Measurements from ENCODE around the gene VAV1. TPM values are rescaled to one million over a fixed set of nuclear protein-coding genes. Genes with fewer than 3 reads are reported as not detected.
"Not testable (repeated sequence)": the region's sequence is repeated elsewhere in the genome, so short reads cannot be mapped to it uniquely, and the experiment has no call there.

VAV1 gene
- total and polyA plus RNA-seq, 7 experiments from 2014 or later: 26.2 to 132 (median 97.2) TPM

DNA sequence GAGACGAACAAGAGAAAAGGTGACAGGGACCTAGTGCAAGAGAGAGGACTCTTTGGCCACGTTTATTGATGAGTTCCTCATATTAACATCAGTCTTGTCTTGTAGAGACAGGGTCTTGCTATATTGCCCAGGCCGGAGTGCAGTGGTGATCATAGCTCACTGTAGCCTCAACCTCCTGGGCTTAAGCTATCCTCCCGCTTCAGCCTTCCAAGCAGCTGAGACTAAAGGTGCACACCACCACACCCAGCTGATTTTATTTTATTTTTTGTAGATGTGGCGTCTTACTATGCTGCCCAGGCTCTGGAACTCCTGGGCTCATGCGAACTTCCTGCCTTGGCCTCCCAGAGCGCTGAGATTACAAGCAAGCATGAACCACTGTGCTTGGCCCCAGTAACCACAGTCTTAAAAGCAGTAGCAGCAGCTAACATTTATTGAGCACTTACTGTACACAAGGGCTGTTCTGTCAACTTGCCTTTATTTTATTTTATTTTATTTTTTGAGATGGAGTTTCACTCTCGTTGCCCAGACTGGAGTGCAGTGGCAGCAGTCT, 4.2 kb upstream of the VAV1 start:
- Mint-ChIP-seq H3K27ac (peak overlapping the region; percentile 89 to 98 (median 95)), H3K4me1 (peaks cover 28 to 66% (median 55%) of the 10 kb centered on the region in 7 donors), H3K36me3 (peaks cover 0 to 3% (median 0%) of the 10 kb centered on the region in 5 donors), H3K4me3 (peak overlapping the region; percentile 88 to 99 (median 94)), H3K27me3 (no peaks in the 10 kb centered on the region), H3K9me3 (peaks cover 0 to 2% (median 0%) of the 10 kb centered on the region in 11 donors)
- intact Hi-C loops (cut with micrococcal nuclease): loop anchor here in 1 of 2 donors (10.0 kb wide), 1 partner anchor 56 kb away; no protein-coding TSS in a partner anchor
- no peak for ATAC-seq
- Histone ChIP-seq H3K4me3 (ENCODE audit: low read length) (peak overlapping the region; percentile 82), H3K27me3 (ENCODE audit: control insufficient read depth in 2 of 2, insufficient read depth in 2 of 2, low read length in 2 of 2) (no peaks in the 10 kb centered on the region), H3K27ac (ENCODE audit: low read depth, low read length) (peak overlapping the region; percentile 91), H3K4me1 (ENCODE audit: control insufficient read depth in 2 of 2, insufficient read depth in 2 of 2, low read length in 2 of 2) (peaks cover 24 to 41% of the 10 kb centered on the region in 2 donors), H3K36me3 (ENCODE audit: control insufficient read depth in 2 of 3, insufficient read depth in 3 of 3, low read length in 3 of 3) (peaks cover 0 to 12% (median 0%) of the 10 kb centered on the region in 3 experiments), H3K9me3 (ENCODE audit: control insufficient read depth in 2 of 3, low read length in 3 of 3) (no peaks in the 10 kb centered on the region)
- DNase-seq: peak in 6 of 9 donors; percentile 24 to 53 (median 35)
- ChIA-PET POLR2A (interaction anchor here (0.8 to 4.7 kb wide), 8 partner anchors 12 to 301 kb away, joined by 3 to 27 read pairs (median 4); partner anchors contain the start of genes GPR108 and ZNF557), CTCF (interaction anchor here (0.5 to 1.3 kb wide), 4 partner anchors 29 to 95 kb away, joined by 3 to 5 read pairs (median 4); no protein-coding TSS in a partner anchor)

DNA sequence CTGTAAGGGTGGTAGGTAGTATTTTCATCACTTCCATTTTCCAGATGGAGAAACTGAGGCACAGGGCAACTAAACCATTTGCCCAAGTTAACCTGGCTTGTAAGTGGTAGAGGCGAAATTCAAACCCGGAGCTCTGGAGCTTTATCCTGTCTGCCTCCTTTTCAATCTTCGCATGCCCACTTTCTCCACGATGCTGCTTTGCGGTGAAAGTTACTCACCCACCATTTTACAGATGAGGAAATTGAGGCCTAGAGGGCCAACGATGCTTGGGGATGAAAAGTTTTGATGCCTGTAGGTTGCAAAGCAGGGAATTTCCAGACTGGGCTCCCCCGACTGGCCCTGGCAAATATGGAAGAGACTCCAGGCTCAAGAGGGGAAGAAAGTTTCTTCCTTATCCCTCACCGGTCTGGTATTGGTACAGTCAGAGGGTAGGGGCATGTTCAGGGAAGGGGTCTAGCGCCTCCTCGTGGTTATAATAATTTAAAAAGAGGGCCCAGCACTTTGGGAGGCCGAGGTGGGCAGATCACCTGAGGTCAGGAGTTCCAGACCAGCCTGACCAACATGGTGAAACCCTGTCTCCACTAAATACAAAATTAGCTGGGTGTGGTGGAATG, 3.4 kb upstream of the VAV1 start:
- H3K27ac Mint-ChIP-seq: peak overlapping the region; percentile 3 to 98 (median 85)
- H3K4me1 ChIP-seq (ENCODE audit: control insufficient read depth in 2 of 2, insufficient read depth in 2 of 2, low read length in 2 of 2): peaks cover 23 to 40% of the 10 kb centered on the region in 2 donors
- POLR2A ChIA-PET: interaction anchor here (0.8 to 4.7 kb wide), 5 partner anchors 11 to 300 kb away, joined by 3 to 27 read pairs (median 4); partner anchors contain the start of genes GPR108 and ZNF557
- peaks cover 28 to 71% (median 60%) of the 10 kb centered on the region in 7 donors for H3K4me1 Mint-ChIP-seq
- H3K4me3 Mint-ChIP-seq: peak overlapping the region in 1 of 10 donors; percentile 17
- H3K27me3 Mint-ChIP-seq: no peaks in the 10 kb centered on the region
- no peaks in the 10 kb centered on the region for H3K9me3 ChIP-seq (ENCODE audit: control insufficient read depth in 2 of 3, low read length in 3 of 3)
- peaks cover 0 to 8% (median 0%) of the 10 kb centered on the region in 5 donors for H3K36me3 Mint-ChIP-seq
- H3K27me3 ChIP-seq (ENCODE audit: control insufficient read depth in 2 of 2, insufficient read depth in 2 of 2, low read length in 2 of 2): no peaks in the 10 kb centered on the region
- ATAC-seq (no peak), DNase-seq (no peak)
- H3K27ac ChIP-seq (ENCODE audit: low read depth, low read length): peak overlapping the region; percentile 91
- no peak overlapping the region for H3K4me3 ChIP-seq (ENCODE audit: low read length)
- CTCF ChIA-PET: no interaction called here
- intact Hi-C loops (cut with micrococcal nuclease): loop anchor here in 1 of 2 donors (10.0 kb wide), 1 partner anchor 56 kb away; no protein-coding TSS in a partner anchor
- H3K9me3 Mint-ChIP-seq: peaks cover 0 to 2% (median 0%) of the 10 kb centered on the region in 11 donors
- H3K36me3 ChIP-seq (ENCODE audit: control insufficient read depth in 2 of 3, insufficient read depth in 3 of 3, low read length in 3 of 3): peaks cover 0 to 9% (median 0%) of the 10 kb centered on the region in 3 experiments

DNA sequence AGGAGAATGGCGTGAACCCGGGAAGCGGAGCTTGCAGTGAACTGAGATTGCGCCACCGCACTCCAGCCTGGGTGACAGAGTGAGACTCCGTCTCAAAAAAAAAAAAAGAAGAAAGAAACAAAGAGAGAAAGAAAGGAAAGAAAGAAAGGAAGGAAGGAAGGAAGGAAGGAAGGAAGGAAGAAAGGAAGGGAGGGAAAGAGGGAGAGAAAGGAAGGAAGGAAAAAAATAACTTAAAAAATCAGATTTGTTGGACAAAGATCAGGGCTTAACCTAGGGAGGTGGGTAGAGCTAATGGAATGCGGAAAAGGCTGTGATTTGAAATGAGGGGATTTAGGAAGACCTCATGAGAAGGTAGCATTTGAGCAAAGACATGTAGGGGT, 870 bp upstream of the VAV1 start:
- CTCF ChIA-PET: interaction anchor here (1.5 to 2.3 kb wide), 2 partner anchors 29 to 33 kb away, joined by 7 to 10 read pairs; no protein-coding TSS in a partner anchor

DNA sequence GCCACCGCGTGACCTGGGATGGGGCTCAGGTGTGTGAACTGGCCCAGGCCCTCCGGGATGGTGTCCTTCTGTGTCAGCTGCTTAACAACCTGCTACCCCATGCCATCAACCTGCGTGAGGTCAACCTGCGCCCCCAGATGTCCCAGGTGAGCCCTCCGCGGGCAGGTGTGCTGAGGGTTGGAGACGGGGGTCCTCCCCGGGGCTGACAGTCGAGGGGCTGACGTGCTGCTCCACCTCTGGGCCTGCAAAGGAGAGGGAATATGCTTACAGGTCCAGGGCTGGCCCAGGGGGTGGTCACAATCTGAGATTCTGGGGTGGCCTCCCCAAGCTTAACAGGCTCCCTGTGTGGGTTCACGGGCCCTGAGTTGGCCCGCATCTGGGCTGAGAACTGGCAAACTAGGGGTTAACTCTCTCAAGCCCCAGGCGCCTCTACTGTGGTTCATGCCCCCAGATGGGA, 386 bp downstream of the VAV1 start:
- peaks cover 20 to 33% of the 10 kb centered on the region in 2 donors for H3K4me1 ChIP-seq (ENCODE audit: control insufficient read depth in 2 of 2, insufficient read depth in 2 of 2, low read length in 2 of 2)
- CTCF ChIA-PET: interaction anchor here (0.9 to 2.3 kb wide), 6 partner anchors 9 to 35 kb away, joined by 3 to 10 read pairs (median 5); no protein-coding TSS in a partner anchor
- H3K4me1 Mint-ChIP-seq: peaks cover 40 to 67% (median 61%) of the 10 kb centered on the region in 7 donors

More for the DNA sequence above, 870 bp upstream of the VAV1 start:
- not testable (repeated sequence) for H3K27me3 ChIP-seq (ENCODE audit: control insufficient read depth in 2 of 2, insufficient read depth in 2 of 2, low read length in 2 of 2); H3K27me3 Mint-ChIP-seq; ATAC-seq; DNase-seq; H3K9me3 ChIP-seq (ENCODE audit: control insufficient read depth in 2 of 3, low read length in 3 of 3); H3K9me3 Mint-ChIP-seq; H3K4me3 ChIP-seq (ENCODE audit: low read length)
- Mint-ChIP-seq H3K4me3 (peak overlapping the region; percentile 64 to 96 (median 73)), H3K36me3 (peaks cover 13 to 26% (median 18%) of the 10 kb centered on the region in 5 donors), H3K27ac (peak overlapping the region; percentile 87 to 94 (median 91)), H3K4me1 (peaks cover 36 to 66% (median 61%) of the 10 kb centered on the region in 7 donors)
- Histone ChIP-seq H3K4me1 (ENCODE audit: control insufficient read depth in 2 of 2, insufficient read depth in 2 of 2, low read length in 2 of 2) (peaks cover 17 to 33% of the 10 kb centered on the region in 2 donors), H3K36me3 (ENCODE audit: control insufficient read depth in 2 of 3, insufficient read depth in 3 of 3, low read length in 3 of 3) (peaks cover 0 to 27% (median 4%) of the 10 kb centered on the region in 3 experiments), H3K27ac (ENCODE audit: low read depth, low read length) (peak overlapping the region; percentile 92)
- intact Hi-C loops (cut with micrococcal nuclease): loop anchor here (1.0 kb wide), 7 partner anchors 18 to 398 kb away; partner anchors contain the start of genes GPR108 (in 1 of the 2) and TRIP10 (in 1 of the 2)
- POLR2A ChIA-PET: interaction anchor here (1.0 to 6.0 kb wide), 6 partner anchors 10 to 34 kb away, joined by 3 to 53 read pairs (median 8); partner anchors contain the start of gene GPR108

DNA sequence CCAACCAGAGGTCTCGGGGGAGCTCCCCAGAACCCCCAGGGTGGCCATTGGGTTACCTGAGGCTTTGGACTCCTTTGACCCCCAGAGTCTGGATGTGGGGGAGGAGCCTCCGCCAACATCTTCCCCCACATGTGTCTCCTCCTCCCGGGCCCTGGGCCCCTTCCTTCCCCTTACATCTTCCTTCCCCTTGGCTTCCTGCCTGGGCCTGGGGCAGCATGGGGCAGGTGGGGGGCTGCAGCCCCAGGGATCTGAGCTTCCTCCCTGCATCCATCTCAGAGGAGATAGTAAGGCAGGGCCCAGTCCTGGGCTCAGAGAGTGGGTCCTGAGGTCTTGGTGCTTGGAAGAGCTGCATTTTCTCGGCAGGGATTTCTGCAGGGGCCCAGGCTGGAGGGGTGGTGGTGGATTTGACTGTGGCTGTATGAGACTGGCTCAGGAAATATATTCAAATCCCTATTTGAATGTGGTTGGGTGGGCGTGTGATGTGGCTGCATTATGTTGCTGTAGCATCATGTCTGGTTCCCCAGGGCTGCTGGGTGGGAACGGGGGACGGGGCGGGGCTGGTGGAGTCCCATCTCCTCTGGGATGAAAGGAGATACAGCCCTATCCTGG, 919 bp downstream of the VAV1 start:
- Histone ChIP-seq H3K4me3 (ENCODE audit: low read length) (peak overlapping the region; percentile 96), H3K27ac (ENCODE audit: low read depth, low read length) (peak overlapping the region; percentile 92), H3K4me1 (ENCODE audit: control insufficient read depth in 2 of 2, insufficient read depth in 2 of 2, low read length in 2 of 2) (peaks cover 19 to 33% of the 10 kb centered on the region in 2 donors), H3K36me3 (ENCODE audit: control insufficient read depth in 2 of 3, insufficient read depth in 3 of 3, low read length in 3 of 3) (peaks cover 0 to 44% (median 4%) of the 10 kb centered on the region in 3 experiments), H3K27me3 (ENCODE audit: control insufficient read depth in 2 of 2, insufficient read depth in 2 of 2, low read length in 2 of 2) (no peaks in the 10 kb centered on the region), H3K9me3 (ENCODE audit: control insufficient read depth in 2 of 3, low read length in 3 of 3) (no peaks in the 10 kb centered on the region)
- Mint-ChIP-seq H3K4me1 (peaks cover 40 to 67% (median 61%) of the 10 kb centered on the region in 7 donors), H3K27me3 (no peaks in the 10 kb centered on the region), H3K4me3 (peak overlapping the region; percentile 91 to 98 (median 96)), H3K36me3 (peaks cover 13 to 42% (median 25%) of the 10 kb centered on the region in 5 donors), H3K9me3 (peaks cover 0 to 9% (median 0%) of the 10 kb centered on the region in 11 donors), H3K27ac (peak overlapping the region; percentile 87 to 94 (median 91))
- ChIA-PET POLR2A (interaction anchor here (0.7 to 6.0 kb wide), 10 partner anchors 9 to 90 kb away, joined by 3 to 53 read pairs (median 10); partner anchors contain the start of gene GPR108), CTCF (interaction anchor here (0.9 to 1.8 kb wide), 3 partner anchors 8 to 30 kb away, joined by 3 to 5 read pairs (median 5); no protein-coding TSS in a partner anchor)
- DNase-seq: peak in 8 of 9 donors; percentile 38 to 63 (median 46)
- peak; percentile 35 for ATAC-seq
- intact Hi-C loops (cut with micrococcal nuclease): no loop called here

More for the DNA sequence above, 386 bp downstream of the VAV1 start:
- Histone ChIP-seq H3K27me3 (ENCODE audit: control insufficient read depth in 2 of 2, insufficient read depth in 2 of 2, low read length in 2 of 2) (no peaks in the 10 kb centered on the region), H3K27ac (ENCODE audit: low read depth, low read length) (peak overlapping the region; percentile 92), H3K4me3 (ENCODE audit: low read length) (peak overlapping the region; percentile 96), H3K9me3 (ENCODE audit: control insufficient read depth in 2 of 3, low read length in 3 of 3) (no peaks in the 10 kb centered on the region), H3K36me3 (ENCODE audit: control insufficient read depth in 2 of 3, insufficient read depth in 3 of 3, low read length in 3 of 3) (peaks cover 0 to 39% (median 4%) of the 10 kb centered on the region in 3 experiments)
- ATAC-seq (no peak), DNase-seq (peak in 1 of 9 donors; percentile 21)
- Mint-ChIP-seq H3K9me3 (peaks cover 0 to 9% (median 0%) of the 10 kb centered on the region in 11 donors), H3K27ac (peak overlapping the region; percentile 65 to 94 (median 91)), H3K36me3 (peaks cover 13 to 37% (median 25%) of the 10 kb centered on the region in 5 donors), H3K4me3 (peak overlapping the region; percentile 91 to 98 (median 96)), H3K27me3 (no peaks in the 10 kb centered on the region)
- intact Hi-C loops (cut with micrococcal nuclease): loop anchor here (1.0 kb wide), 7 partner anchors 20 to 400 kb away; partner anchors contain the start of genes GPR108 (in 1 of the 2) and TRIP10 (in 1 of the 2)
- POLR2A ChIA-PET: interaction anchor here (0.7 to 6.0 kb wide), 17 partner anchors 9 to 91 kb away, joined by 3 to 53 read pairs (median 4); partner anchors contain the start of gene GPR108
